GM19240 (cell line): Measurements from ENCODE around the gene TREML2.

ENCODE experiments used
- DNase-seq: peaks from one replicate; pipeline ENCODE4 v3.0.0; 2011; ENCODE audit warnings: low spot score; ENCODE audit not compliant: insufficient read length

The TREML2 gene

GRCh38 chr6:41150671-41151070 lies 50.3 kb downstream of the TREML2 start:
- DNase-seq = no peak

GRCh38 chr6:41147917-41148316 lies 53.0 kb downstream of the TREML2 start:
- DNase-seq = no peak
